Measurements from ENCODE around the gene SOCS7.

The SOCS7 gene

GRCh38 chr17:38442548-38442947 is 90.9 kb downstream of the SOCS7 start:
- no peak for DNase-seq

- no peak for DNase-seq
Observed at GRCh38 chr17:38443356-38444031, 91.8 kb downstream of the SOCS7 start.

- DNase-seq = peak; percentile 90
Observed at GRCh38 chr17:38444151-38444550, 92.5 kb downstream of the SOCS7 start.

GRCh38 chr17:38447502-38448085 is 96.0 kb downstream of the SOCS7 start:
- DNase-seq = no peak

- no peak for DNase-seq
Observed at GRCh38 chr17:38448208-38448771, 96.6 kb downstream of the SOCS7 start.

GRCh38 chr17:38449364-38449763 is 97.7 kb downstream of the SOCS7 start:
- DNase-seq = peak; percentile 73

GRCh38 chr17:38450557-38451029 is 98.9 kb downstream of the SOCS7 start:
- no peak for DNase-seq

GRCh38 chr17:38451030-38451839 is 99.6 kb downstream of the SOCS7 start:
- peak; percentile 75 for DNase-seq

GRCh38 chr17:38451840-38452529 is 100.3 kb downstream of the SOCS7 start:
- peak; percentile 79 for DNase-seq

GRCh38 chr17:38452719-38453118 is 101.1 kb downstream of the SOCS7 start:
- no peak for DNase-seq

- DNase-seq = peak; percentile 74
Observed at GRCh38 chr17:38453951-38454421, 102.3 kb downstream of the SOCS7 start.

GRCh38 chr17:38454532-38454931 is 102.9 kb downstream of the SOCS7 start:
- DNase-seq = peak; percentile 63

All from eye (tissue), 1 donor.